GM18507 (cell line): Measurements from ENCODE around the gene FBN1.

ENCODE experiments used
- DNase-seq: peaks from one replicate; pipeline ENCODE4 v3.0.0; 2011; ENCODE audit warnings: low read depth; ENCODE audit not compliant: insufficient read length; ENCODE audit errors: extremely low spot score
- FAIRE-seq: peaks from 2 replicates; lab custom pipeline; 2011; peaks lifted over from hg19 to GRCh38; lab: Jason Lieb, UNC

FBN1 gene

DNA sequence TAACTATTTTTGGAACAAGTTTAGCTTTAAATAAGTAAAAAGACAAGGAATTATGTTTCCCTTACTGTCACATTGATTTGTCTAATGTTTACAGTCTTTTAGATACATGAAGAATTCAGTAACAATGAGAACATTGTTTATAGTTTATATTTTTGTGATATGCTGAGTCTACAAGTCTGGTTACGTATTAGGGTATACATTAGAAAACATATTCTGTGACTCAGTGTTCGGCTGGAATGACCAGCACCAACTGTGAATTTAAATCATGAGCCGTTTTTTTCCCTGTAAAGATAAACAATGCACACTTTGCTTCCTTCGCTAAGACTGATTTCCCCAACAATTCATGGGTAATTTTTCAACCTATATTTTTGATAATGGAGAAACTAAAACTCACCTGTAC lies 182.8 kb downstream of the FBN1 start:
- DNase-seq: no peak
- no peak for FAIRE-seq

DNA sequence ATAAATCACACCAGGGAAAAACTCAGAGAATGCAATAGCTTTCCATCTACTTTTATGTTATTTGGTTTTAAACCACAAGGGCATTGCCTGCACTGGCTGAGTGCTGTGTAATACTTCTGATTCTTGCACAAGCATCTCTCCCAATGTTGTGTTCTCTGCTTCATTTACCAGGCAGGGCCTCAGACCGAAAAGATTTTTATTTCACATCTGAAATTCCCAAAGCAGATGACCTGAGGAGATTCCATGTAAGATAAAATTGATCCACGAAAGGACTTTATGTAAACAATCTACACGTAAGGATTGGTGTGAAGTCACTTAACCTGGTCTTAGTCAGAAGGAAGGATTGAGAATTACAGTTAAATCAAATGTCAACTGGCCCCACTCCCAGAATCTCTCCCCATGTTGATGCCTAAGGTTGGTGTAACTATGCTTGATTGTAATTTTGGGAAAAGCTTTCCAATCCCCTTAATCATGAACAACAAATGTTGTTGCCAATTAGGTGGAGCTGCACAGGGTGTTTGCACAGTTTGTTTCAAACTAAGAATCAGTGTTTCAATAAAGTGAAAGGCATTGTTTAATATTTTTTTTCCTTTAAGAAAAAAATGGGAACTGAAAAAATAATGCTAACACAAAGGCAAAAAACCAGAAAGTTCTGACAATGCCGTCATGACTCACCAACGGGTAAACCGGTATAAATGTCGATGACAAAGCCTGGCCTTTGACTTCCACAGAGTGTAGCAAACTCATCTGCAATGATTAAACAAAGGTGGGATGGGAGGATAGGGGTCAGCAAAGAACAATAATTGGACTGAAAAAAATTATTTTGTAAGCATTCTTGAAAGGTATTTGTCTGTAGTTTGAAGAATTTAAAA lies 185.7 kb downstream of the FBN1 start:
- FAIRE-seq (no peak), DNase-seq (no peak)

DNA sequence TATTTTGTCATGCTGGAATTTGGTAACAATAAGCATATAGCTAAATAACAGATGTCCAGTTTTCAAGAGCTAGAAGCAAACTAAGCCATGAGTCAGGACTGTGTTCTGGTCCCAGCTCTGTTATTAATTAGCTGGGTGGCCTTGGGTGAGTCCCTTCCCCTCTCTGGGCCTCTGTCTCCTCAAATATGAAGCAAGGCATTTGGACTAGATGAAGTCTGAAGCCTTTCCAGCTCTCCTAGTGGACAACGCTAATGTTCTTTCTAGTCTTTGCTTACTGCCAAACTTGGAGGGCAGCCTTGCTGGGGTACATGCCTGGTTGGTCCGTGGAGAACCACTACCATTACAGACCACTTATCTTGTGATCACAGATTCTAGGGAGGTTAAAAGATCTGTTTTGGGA lies 186.6 kb downstream of the FBN1 start:
- FAIRE-seq (no peak), DNase-seq (no peak)

DNA sequence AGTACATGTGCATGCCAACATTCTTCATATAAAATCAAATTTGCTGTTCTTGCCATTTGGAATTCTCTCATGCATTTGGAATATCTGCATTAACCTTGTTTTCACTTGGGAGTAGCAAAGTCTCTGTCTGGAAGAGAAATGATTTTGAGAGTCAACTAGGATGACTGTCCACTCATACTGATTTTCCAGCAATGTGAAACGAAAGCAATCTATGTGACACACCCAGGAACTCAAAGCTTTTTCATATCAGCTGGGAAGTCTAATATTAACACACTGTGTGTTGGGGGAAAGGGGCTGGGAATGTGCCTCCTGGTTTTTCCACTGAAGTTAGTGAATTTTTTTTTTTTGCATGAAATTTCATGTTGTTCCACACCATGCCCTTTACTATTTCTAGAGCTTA lies 189.4 kb downstream of the FBN1 start:
- FAIRE-seq (no peak), DNase-seq (no peak)

DNA sequence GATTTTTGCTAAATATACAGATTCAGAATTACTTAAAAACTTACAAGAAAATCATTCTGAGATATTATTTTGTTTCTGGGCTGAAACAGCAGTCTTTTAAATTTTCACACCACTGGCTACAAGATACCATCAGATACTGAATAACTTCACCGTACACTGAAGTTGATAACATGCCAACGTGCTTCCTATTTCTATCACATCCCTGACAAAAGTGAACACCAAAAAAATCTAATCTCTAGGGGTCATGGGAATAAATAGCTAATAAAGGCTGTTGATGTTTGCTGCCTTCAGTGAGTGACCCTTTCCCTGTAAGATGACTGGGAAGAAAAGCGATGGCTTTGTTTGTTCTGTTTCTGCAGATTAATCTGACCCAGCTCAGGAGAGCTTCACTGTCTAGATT lies 193.8 kb downstream of the FBN1 start:
- DNase-seq (no peak), FAIRE-seq (no peak)

DNA sequence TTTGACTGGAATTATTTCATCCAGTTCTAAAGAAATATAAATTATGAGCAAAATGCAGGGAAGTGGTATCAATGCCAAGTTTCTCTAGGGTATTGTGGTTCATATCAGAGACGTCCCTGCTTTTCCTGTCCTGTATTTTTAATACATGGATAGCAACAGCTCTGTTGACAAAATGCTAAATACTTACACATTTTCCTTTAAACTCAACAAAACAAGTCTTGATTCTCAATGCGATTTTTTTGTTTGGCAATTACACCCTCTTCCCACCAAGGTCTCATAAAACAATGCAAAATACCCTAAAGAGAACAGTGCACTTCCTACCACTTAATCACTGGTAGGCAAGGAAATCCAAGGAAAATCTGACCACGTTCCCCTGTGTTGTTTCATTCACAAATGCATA lies 194.3 kb downstream of the FBN1 start:
- no peak for FAIRE-seq
- DNase-seq: no peak

DNA sequence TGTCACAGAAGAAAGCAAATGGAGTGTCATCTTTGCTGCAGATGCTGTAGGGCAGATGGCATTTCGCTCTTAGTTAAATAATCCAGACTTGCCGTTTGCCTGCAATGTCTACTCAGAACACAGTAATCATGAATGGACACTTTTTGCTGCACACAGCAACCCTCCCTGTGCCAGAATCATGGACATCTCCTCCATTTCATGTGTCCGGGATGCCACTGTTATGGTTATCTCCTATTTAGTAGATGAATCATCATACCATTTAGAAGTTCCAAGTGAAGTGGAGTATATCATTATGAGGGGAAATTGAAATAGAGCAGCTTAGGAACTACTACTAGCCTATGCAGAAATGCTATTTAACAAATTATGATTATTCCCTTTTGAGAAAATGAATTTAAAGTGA lies 195.8 kb downstream of the FBN1 start:
- FAIRE-seq (no peak), DNase-seq (no peak)

DNA sequence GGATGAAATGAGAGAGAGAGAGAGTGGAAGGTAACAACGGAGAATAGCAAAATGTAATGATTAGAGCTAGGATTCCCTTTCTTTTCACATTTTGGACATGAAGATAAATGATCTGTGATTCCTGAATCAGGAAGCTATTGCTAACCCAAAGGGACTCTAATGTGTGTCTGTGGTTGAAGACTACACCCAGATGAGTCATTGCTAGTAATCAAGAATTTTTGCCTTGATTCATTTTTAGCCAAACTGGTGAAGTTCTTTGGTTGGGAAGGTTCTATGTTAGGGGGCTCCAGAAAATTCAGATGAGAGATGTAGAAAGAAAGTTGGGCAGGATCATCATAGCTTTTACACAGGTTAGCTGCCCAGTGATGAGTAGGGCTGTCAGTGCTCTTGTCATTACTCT lies 197.9 kb downstream of the FBN1 start:
- FAIRE-seq (peak; percentile 18), DNase-seq (no peak)

DNA sequence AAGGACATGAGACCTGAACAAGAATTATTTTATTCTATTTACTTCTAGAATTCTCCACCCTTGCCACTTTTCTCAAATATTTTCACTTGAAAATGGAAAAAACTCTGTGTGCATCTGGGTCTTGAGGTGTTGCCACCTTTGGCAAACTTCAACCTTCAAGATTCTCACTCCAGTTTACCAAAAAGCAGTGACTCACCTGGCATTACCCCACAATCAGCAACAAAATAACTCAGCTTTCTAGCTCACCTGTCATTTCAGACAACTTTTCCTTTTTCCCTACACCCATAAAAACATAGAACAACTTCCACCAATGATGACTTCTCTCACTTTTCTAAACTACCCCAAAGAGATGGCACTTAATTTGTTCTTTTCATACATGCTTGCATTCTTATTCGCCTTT lies 198.5 kb downstream of the FBN1 start:
- FAIRE-seq (no peak), DNase-seq (no peak)

DNA sequence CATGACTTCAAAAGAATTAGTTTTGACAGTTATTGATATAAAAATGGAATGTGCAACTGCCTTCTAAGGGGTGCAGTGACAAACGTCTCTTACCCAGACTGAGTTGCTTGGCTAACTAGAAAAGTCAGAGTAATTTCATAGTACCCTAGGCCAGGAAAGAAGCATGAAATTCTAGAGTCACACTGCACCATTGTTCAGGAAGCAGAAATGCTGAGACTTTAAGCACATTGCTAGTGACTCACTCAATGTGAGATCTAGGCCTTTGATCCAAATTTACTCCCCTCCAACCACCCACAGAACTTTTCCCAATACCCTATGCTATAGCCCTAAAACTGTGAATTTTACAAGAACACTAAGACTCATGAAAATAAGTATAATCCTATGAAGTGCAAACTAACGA lies 203.5 kb downstream of the FBN1 start:
- DNase-seq (no peak), FAIRE-seq (no peak)

DNA sequence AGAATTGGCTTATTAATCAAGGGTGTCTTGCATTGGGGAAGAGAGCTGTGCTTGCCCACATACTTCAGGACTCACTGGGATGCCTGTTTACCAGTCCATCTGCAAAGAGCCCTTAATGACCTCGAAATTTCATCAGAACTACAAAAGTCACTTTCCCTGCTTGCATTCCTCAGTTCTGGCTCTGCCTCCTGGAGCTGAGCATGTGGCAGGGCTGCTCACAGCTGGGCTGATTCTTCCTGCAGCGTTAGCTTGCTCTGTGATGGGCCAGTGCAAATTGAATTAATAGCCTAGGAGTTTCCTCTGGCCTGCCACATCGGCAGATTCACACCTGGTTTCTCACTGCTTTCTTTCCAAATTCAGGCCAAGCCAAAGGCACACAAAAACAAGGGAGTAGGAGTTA lies 205.4 kb downstream of the FBN1 start:
- no peak for FAIRE-seq
- no peak for DNase-seq

DNA sequence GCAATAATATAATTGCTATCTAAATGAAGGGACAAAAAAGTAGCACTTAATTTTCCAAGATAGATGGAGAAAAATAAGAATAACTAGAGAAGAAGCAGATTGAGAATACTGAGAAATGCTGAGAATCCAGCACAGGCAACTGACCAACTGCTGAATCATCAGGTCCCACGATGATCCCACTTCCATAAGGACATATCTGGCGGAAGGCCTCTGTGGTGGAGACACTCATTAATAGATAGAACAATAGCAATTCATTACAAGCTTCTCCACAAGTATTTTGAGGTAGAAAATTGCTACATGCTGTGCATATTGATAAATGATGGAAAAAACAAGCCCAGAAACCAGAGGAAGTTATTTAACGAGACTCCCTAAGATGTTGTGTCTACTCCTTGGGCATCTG lies 208.3 kb downstream of the FBN1 start:
- FAIRE-seq: no peak
- no peak for DNase-seq

DNA sequence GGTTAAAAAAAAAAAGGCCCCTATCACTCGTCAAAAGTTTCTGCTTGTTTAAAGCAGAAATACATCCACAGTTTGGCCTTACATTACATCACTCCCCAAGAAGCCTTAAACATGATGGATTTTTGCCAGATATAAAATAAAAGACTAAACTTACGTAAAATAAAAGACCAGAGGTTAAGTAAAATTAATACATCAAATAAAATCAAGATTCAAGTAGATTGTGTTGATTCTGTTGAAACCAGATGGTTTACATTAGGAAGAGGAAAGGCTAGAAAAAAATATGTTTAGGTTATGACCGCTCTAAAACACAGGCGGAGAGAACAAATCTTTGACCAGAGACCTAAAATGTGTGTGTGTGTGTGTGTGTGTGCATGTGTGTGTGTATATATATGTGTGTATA lies 210.2 kb downstream of the FBN1 start:
- no peak for FAIRE-seq
- no peak for DNase-seq

DNA sequence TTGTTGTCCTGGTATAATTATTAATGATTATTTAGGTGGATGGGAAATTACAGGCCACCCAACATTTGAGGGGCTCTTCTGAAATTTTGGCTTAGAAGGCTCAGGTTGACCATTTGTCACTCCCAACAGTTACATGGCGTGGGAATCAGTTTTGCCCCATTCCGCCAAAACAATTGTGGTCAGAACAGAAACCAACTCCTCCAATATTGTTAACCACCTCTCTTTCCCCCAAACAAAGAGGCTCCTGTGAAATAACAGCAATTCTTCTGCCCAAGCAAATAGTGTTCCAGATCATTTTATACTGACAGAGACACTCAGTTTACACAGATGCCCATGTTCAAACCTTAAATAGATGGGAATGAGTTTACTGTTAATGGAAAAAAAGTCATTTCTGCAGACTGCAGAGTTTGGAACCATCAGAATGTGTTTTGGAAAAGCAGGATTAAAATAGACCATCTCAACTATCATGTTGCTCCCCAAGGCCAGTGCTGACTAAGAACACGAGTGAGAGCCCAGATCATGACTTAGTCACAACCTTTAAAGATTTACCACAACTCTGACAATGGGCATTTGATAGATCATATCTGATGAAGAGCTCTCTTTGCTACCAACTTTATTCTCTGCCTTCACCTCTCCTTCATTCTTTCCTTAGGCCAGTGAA lies 212.2 kb downstream of the FBN1 start:
- DNase-seq (no peak), FAIRE-seq (peak; percentile 50)

DNA sequence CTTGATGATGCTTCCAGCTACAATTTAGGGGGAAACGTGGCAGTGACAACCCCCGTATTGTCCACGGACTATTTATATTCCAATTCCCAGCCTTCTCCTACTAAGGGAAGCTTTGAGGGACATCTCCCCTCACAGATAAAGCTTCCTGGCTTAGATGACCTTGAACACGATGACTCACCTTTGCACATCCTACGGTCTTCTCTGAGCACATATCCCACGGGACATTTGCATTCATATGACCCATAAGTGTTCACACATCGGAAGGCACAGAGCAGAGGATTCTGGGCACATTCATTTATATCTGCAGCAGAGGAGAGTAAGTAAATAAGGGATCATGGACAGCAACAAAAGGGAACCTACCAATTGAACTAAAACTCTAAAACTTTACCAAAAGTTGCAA lies 212.8 kb downstream of the FBN1 start:
- DNase-seq (no peak), FAIRE-seq (no peak)

DNA sequence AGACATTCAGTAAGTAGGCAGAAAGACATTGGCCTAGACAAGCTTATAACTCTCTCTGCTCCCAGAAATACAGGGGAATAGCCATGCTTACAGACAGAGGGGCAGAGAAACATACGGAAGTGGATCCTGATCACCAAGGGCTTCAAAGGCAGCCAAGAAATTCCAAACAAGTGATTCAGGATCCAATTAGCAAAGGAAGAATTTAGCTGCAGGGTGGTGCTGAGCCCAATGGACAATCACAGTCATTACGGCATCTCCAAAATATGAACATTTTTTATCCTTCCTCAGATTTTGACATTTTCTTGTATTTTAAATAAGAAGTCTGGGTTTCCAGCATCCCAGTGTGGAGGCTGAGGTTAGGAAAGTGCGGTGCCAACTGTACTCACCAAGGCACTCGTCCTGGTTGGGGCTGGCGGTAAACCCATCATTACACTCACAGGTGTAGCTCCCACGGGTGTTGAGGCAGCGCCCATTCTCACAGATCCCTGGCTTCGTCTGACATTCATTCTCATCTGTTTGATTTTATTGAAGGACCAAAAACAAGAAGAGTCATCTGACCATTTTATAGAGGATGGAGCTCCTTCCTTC lies 217.5 kb downstream of the FBN1 start:
- DNase-seq: no peak
- FAIRE-seq: no peak

DNA sequence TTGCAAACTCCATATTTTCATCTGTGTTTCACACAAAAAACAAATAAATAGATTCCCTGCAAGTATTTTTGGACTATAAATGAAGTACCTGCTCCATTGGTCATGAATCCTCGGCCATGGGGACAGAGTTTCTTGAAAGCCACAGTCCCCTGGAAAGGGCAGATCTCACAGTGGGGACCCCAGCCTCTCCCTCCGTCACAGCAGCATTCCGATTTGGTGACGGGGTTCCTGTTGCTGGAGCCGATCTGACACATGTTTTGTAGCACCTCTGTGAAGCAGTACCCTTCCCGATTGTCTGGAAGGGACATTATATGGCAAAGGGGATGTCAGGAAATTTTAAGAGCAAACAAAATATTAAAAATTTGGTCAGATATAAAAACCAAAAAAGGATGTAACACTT lies 218.0 kb downstream of the FBN1 start:
- no peak for FAIRE-seq

DNA sequence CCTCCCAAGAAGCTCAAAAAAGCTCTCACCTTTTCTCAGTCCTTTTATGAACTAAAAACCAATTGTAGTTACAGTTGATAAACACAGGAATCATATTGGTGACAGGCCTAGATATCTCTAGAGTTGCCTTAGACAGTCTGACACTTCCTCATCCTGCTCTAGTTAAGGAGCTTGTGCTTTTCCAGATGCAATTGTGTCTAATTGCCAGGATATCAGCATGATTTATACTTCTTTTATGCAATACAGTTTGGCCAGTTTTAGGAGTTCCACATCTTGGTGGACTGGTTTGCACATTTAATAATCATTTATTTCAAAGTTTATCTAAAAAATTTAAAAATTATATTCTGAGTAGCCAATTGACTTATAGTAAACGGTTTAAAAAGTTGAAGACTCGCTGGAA lies 218.6 kb downstream of the FBN1 start:
- FAIRE-seq: no peak
- no peak for DNase-seq

More for the DNA sequence above, 218.0 kb downstream of the FBN1 start:
- no peak for DNase-seq

DNA sequence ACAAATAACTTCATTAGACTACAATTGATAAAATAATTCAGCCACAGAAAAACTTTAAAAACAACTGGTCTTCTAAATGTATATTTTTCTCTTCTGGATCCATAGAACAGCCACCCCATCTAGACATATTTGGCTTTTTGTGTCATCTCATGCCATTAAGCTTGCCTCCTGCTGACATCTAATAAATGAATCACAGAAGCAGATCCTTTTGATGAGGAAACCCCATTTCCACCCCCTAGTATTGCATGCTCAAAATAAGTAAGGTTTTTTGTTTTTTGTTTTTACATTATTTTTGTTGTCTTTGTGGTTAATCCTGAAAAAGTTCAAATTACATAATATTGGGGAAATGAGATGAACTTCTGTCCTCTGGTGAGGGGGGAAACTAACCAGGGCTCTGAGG lies 219.5 kb downstream of the FBN1 start:
- DNase-seq (no peak), FAIRE-seq (no peak)

DNA sequence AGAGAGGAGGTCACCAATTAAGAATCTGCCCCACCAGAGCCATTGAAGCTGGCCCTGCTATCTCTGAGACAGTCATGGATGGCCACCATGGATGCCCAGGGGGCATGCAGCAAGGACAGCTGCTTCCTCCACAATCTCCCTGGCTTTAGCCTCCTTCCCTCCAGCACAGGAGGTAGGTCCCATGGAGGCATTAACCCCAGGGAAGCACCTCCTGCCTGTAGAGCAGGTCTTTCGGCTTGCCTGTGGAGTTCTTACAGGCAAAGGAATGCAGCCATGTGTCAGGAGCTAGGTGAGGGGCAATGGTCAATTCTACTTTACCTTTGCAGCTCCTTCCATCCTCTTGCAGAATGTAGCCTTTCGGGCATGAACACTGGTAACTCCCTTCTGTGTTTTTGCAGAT lies 220.5 kb downstream of the FBN1 start:
- FAIRE-seq (no peak), DNase-seq (no peak)

DNA sequence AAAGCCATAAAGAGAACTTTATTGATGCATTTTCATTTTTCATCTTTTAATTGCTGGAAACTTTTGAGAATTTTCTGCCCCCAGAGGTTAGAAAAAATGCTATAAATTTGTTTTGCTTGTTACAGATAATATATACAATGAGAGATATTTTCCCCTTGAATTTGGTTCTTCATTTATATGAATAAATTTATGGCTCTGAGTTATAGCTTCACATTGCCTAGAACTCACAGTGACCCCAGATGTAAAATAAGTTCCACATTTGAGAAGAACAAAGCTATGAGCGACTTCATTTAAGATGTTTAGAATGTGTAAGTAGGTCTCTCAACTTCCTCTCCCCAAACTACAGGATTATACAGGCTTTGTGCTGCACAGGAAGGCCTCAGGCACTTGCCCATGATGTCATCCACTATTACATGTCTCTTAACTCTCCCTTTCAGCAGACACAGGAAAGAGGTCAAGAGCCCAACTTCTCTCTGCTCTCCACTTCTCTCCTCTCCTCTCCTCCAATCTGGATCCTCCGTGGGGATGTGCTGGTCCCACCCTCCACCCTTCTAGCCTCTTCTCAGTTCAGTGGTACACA lies 221.5 kb downstream of the FBN1 start:
- FAIRE-seq (no peak), DNase-seq (no peak)
